ENCODE data around the gene BIN2. TPM values are rescaled to one million over a fixed set of nuclear protein-coding genes. Genes with fewer than 3 reads are reported as not detected.
"Not testable (repeated sequence)": the region's sequence is repeated elsewhere in the genome, so short reads cannot be mapped to it uniquely, and the experiment has no call there.

The BIN2 gene
- total and polyA plus RNA-seq, 2 experiments from 2014 or later: not detected

DNA sequence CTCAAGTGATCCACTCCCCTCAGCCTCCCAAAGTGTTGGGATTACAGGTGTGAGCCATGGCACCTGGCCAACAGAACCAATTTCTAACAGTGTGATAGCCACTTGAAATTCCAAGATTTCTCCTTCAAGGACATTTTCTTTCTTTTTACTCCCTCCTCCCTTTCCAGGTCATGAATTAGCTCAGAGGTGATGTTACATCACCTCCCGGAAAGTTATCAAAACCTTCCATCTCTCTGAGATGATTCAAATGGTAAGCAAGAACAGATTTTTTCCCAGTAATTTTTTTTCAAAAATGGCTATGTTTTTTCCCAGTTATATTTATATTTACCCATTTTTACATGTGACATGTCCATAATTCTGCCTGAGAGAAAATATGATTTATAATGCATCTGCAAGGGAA lies 38.1 kb downstream of the BIN2 start:
- H3K4me3 ChIP-seq: no peak overlapping the region
- no peaks in the 10 kb centered on the region for H3K9me3 ChIP-seq (ENCODE audit: low read depth)
- H3K4me1 ChIP-seq (ENCODE audit: low read depth): no peaks in the 10 kb centered on the region
- no peak for TF ChIP-seq CTCF (IDR thresholded peaks at IDR 0.05; ENCODE audit: low read depth, low read length)
- no peak overlapping the region for H3K27ac ChIP-seq
- H3K36me3 ChIP-seq: no peaks in the 10 kb centered on the region
- peaks cover 3% of the 10 kb centered on the region for H3K27me3 ChIP-seq
- DNase-seq (ENCODE audit: low read depth in 1 of 2, low spot score in 1 of 2): no peak

- no peaks in the 10 kb centered on the region for H3K4me1 ChIP-seq (ENCODE audit: low read depth)
- peaks cover 6% of the 10 kb centered on the region for H3K27me3 ChIP-seq
- no peaks in the 10 kb centered on the region for H3K36me3 ChIP-seq
- DNase-seq (ENCODE audit: low read depth in 1 of 2, low spot score in 1 of 2): peak in 1 of 2 donors; percentile 66
- no peak overlapping the region for H3K4me3 ChIP-seq
- TF ChIP-seq CTCF (IDR thresholded peaks at IDR 0.05; ENCODE audit: low read depth, low read length): no peak
- H3K9me3 ChIP-seq (ENCODE audit: low read depth): no peaks in the 10 kb centered on the region
- no peak overlapping the region for H3K27ac ChIP-seq
Observed at GRCh38 chr12:51281202-51281924, 42.6 kb downstream of the BIN2 start.

- Histone ChIP-seq H3K27me3 (peaks cover 20% of the 10 kb centered on the region), H3K27ac (no peak overlapping the region), H3K9me3 (ENCODE audit: low read depth) (no peaks in the 10 kb centered on the region), H3K4me1 (ENCODE audit: low read depth) (no peaks in the 10 kb centered on the region), H3K4me3 (no peak overlapping the region), H3K36me3 (no peaks in the 10 kb centered on the region)
- TF ChIP-seq CTCF (IDR thresholded peaks at IDR 0.05; ENCODE audit: low read depth, low read length): no peak
- DNase-seq (ENCODE audit: low read depth in 1 of 2, low spot score in 1 of 2): no peak
Observed at GRCh38 chr12:51275088-51275487, 48.9 kb downstream of the BIN2 start.

- not testable (repeated sequence) for H3K9me3 ChIP-seq (ENCODE audit: low read depth); DNase-seq (ENCODE audit: low read depth in 1 of 2, low spot score in 1 of 2); H3K4me1 ChIP-seq (ENCODE audit: low read depth); H3K4me3 ChIP-seq; H3K36me3 ChIP-seq; H3K27ac ChIP-seq
- H3K27me3 ChIP-seq: peaks cover 17% of the 10 kb centered on the region
Observed at GRCh38 chr12:51272810-51273209, 51.2 kb downstream of the BIN2 start.

- Histone ChIP-seq H3K4me1 (ENCODE audit: low read depth) (no peaks in the 10 kb centered on the region), H3K27ac (no peak overlapping the region), H3K36me3 (no peaks in the 10 kb centered on the region), H3K27me3 (peaks cover 17% of the 10 kb centered on the region), H3K9me3 (ENCODE audit: low read depth) (no peaks in the 10 kb centered on the region), H3K4me3 (peak overlapping the region; percentile 66)
- TF ChIP-seq CTCF (IDR thresholded peaks at IDR 0.05; ENCODE audit: low read depth, low read length): no peak
- peak in 1 of 2 donors; percentile 68 for DNase-seq (ENCODE audit: low read depth in 1 of 2, low spot score in 1 of 2)
Observed at GRCh38 chr12:51270951-51271518, 52.9 kb downstream of the BIN2 start.

All from cardiac muscle cell (in vitro differentiated cells and primary cell).